Measurements from ENCODE around the gene ZNF518B. TPM values are rescaled to one million over a fixed set of nuclear protein-coding genes. Genes with fewer than 3 reads are reported as not detected.

The ZNF518B gene
- total RNA-seq, 1 experiment from 2014 or later, result 11.5 TPM

DNA sequence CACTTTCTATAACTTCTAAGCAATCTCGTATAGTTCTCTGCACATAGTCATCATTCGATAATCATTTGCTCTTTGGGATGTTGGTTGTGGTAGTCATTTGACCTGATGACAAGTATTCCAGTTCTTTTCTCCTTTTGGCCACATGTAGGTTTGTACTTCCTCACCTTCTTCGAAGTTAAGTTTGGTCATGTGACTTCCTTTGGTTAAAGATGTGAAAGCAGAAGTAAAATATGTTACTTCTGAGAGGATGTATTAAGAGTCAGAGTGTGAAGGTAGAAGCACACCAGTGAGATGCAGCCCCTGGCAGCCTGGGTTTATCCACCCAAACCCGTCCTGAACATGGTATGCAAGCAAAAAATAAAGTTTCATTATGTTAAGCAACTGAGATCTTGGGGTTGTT, 48.9 kb upstream of the ZNF518B start:
- Mint-ChIP-seq H3K27ac (no peak overlapping the region), H3K27me3 (ENCODE audit: low read depth) (peaks cover 13% of the 10 kb centered on the region), H3K4me3 (no peak overlapping the region), H3K36me3 (ENCODE audit: insufficient read depth in 1 of 3, low read depth in 3 of 3) (no peaks in the 10 kb centered on the region), H3K9me3 (peaks cover 0 to 4% of the 10 kb centered on the region in 2 experiments; a peak in 1 of 5 replicates), H3K4me1 (peaks cover 3 to 6% of the 10 kb centered on the region in 2 experiments)
- Histone ChIP-seq H3K14ac (ENCODE audit: insufficient read depth, low read length) (no peak overlapping the region), H2BK20ac (ENCODE audit: low read depth, low read length, poor library complexity, severe bottlenecking) (no peak overlapping the region), H3K18ac (ENCODE audit: insufficient read length, low read depth, low read length) (no peak overlapping the region), H2BK15ac (ENCODE audit: low read depth, low read length) (no peak overlapping the region), H4K5ac (ENCODE audit: insufficient read length, low read depth, low read length) (no peak overlapping the region), H4K20me1 (ENCODE audit: control insufficient read depth, insufficient read depth, insufficient read length) (no peaks in the 10 kb centered on the region), H3K79me2 (ENCODE audit: insufficient read depth, low read length) (no peaks in the 10 kb centered on the region), H3K79me1 (ENCODE audit: insufficient read depth, low read depth, low read length, poor library complexity, severe bottlenecking) (no peaks in the 10 kb centered on the region), H2BK5ac (ENCODE audit: insufficient read length, low read length) (no peak overlapping the region), H3K9ac (ENCODE audit: extremely low read depth, insufficient read length, low read length) (no peak overlapping the region), H3T11ph (ENCODE audit: low read length) (no peak overlapping the region), H4K8ac (replicated peaks; ENCODE audit: insufficient read length, low read depth, low read length) (no peak overlapping the region), H3K9me3 (ENCODE audit: control insufficient read depth, low read depth, low read length) (no peaks in the 10 kb centered on the region), H3K56ac (ENCODE audit: insufficient read length, low read depth, low read length) (no peak overlapping the region), H3K27ac (ENCODE audit: insufficient read length, low read depth, low read length) (no peak overlapping the region), H2BK120ac (ENCODE audit: low read depth, low read length, poor library complexity, severe bottlenecking) (no peak overlapping the region), H3K4ac (ENCODE audit: low read depth, low read length) (no peak overlapping the region), H2BK12ac (ENCODE audit: insufficient read length, low read depth, low read length) (no peak overlapping the region), H2AFZ (ENCODE audit: low read length) (no peak overlapping the region), H3K4me1 (ENCODE audit: insufficient read depth, low read length) (no peaks in the 10 kb centered on the region), H3K4me2 (ENCODE audit: insufficient read depth, insufficient read length, low read length) (no peak overlapping the region), H3K23me2 (ENCODE audit: insufficient read length, low read depth, low read length, poor library complexity, severe bottlenecking) (no peaks in the 10 kb centered on the region), H3K23ac (ENCODE audit: insufficient read length, low read depth, low read length) (no peak overlapping the region), H4K91ac (ENCODE audit: insufficient read length, low read depth, low read length) (no peak overlapping the region), H2AK5ac (ENCODE audit: insufficient read length, low read length) (no peak overlapping the region), H3K27me3 (ENCODE audit: insufficient read depth, low read length) (no peaks in the 10 kb centered on the region)
- TF ChIP-seq, protein P1, sequence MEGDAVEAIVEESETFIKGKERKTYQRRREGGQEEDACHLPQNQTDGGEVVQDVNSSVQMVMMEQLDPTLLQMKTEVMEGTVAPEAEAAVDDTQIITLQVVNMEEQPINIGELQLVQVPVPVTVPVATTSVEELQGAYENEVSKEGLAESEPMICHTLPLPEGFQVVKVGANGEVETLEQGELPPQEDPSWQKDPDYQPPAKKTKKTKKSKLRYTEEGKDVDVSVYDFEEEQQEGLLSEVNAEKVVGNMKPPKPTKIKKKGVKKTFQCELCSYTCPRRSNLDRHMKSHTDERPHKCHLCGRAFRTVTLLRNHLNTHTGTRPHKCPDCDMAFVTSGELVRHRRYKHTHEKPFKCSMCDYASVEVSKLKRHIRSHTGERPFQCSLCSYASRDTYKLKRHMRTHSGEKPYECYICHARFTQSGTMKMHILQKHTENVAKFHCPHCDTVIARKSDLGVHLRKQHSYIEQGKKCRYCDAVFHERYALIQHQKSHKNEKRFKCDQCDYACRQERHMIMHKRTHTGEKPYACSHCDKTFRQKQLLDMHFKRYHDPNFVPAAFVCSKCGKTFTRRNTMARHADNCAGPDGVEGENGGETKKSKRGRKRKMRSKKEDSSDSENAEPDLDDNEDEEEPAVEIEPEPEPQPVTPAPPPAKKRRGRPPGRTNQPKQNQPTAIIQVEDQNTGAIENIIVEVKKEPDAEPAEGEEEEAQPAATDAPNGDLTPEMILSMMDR (conservative IDR thresholded peaks at IDR 0.05), result no peak
- DNase-seq, result no peak
- no CpG with 5 or more reads among the region's 4 CpGs for WGBS (ENCODE audit: extremely low coverage, insufficient read length, low lambda C conversion rate)

Data from H9 (cell line).